ENCODE results near the gene CALML3. TPM values are rescaled to one million over a fixed set of nuclear protein-coding genes. Genes with fewer than 3 reads are reported as not detected.

CALML3 gene
- total and polyA plus RNA-seq, 8 donors, result 0.46 to 64.6 TPM; not detected in 6

DNA sequence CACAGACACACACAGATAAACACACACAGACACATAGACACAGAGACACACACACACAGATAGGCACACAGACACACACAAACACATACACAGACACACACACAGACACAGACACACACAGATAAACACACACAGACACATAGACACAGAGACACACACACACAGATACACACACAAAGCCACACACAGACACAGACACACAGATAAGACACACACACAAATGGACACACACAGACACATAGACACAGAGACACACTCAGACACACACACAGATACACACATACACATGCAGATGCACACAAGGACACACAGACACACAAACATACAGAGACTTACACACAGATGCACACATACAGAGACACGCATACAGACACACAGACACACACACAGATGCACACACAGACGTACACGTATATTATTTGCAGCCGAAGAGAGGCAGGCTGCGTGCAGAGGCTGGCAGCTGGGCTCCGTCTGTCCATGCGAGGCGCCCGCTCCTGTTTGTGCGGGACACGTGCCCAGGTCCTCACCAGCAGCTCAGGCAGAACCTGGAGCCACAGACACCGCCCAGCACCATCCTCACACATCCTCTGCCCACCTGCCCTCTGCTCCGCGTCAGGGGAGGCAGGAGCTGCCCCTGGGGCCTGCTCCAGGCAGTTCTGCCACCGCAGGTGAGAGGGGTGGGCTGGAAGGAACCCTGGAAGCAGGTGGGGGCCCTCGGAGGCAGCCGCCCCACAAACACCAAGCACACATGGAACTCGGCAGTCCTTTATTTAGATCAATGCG lies 26.6 kb upstream of the CALML3 start:
- Histone ChIP-seq H3K4me1 (peaks cover 8 to 12% (median 10%) of the 10 kb centered on the region in 4 donors), H3K27me3 (no peaks in the 10 kb centered on the region), H3K9me3 (no peaks in the 10 kb centered on the region), H3K4me3 (no peak overlapping the region), H3K27ac (no peak overlapping the region), H3K36me3 (no peaks in the 10 kb centered on the region)
- WGBS, 5 donors, result 84 to 92% (median 90%) methylated on average over 12 to 19 of the region's 19 CpGs
- intact Hi-C loops (cut with DNase I; ENCODE audit: low total_unique reads), result no loop called here
- DNase-seq, result no peak
- no peak for TF ChIP-seq EP300 (IDR thresholded peaks at IDR 0.05)
- TF ChIP-seq POLR2A (IDR thresholded peaks at IDR 0.05), result no peak
- TF ChIP-seq POLR2AphosphoS5 (IDR thresholded peaks at IDR 0.05), result no peak
- TF ChIP-seq CTCF (IDR thresholded peaks at IDR 0.05), result no peak

GRCh38 chr10:5498791-5499492 lies 25.8 kb upstream of the CALML3 start:
- Histone ChIP-seq H3K9me3 (no peaks in the 10 kb centered on the region), H3K27ac (no peak overlapping the region), H3K27me3 (no peaks in the 10 kb centered on the region), H3K4me1 (peaks cover 11 to 19% (median 17%) of the 10 kb centered on the region in 4 donors), H3K36me3 (no peaks in the 10 kb centered on the region), H3K4me3 (no peak overlapping the region)
- intact Hi-C loops (cut with DNase I; ENCODE audit: low total_unique reads), result no loop called here
- TF ChIP-seq POLR2AphosphoS5 (IDR thresholded peaks at IDR 0.05) (no peak), EP300 (IDR thresholded peaks at IDR 0.05) (no peak), CTCF (IDR thresholded peaks at IDR 0.05) (no peak), POLR2A (IDR thresholded peaks at IDR 0.05) (no peak)
- DNase-seq, result no peak
- 93 to 96% (median 94%) methylated on average over 51 to 61 of the region's 61 CpGs for WGBS, 5 donors

GRCh38 chr10:5499493-5500140 lies 25.1 kb upstream of the CALML3 start, which contains the start of gene CALML5:
CALML5 (minus strand) TSS chr10:5499570; CDS start chr10:5499438, 132 bp downstream.
- intact Hi-C loops (cut with DNase I; ENCODE audit: low total_unique reads), result no loop called here
- H3K27me3 ChIP-seq, result no peaks in the 10 kb centered on the region
- H3K36me3 ChIP-seq, result no peaks in the 10 kb centered on the region
- H3K9me3 ChIP-seq, result no peaks in the 10 kb centered on the region
- H3K27ac ChIP-seq, result no peak within 1 kb of the TSS
- no peak within 1 kb of the TSS for H3K4me3 ChIP-seq
- H3K4me1 ChIP-seq, result peaks cover 17 to 25% (median 23%) of the 10 kb centered on the region in 4 donors
- TF ChIP-seq EP300 (IDR thresholded peaks at IDR 0.05), result no peak
- TF ChIP-seq POLR2AphosphoS5 (IDR thresholded peaks at IDR 0.05), result no peak
- TF ChIP-seq CTCF (IDR thresholded peaks at IDR 0.05), result no peak
- no peak for TF ChIP-seq POLR2A (IDR thresholded peaks at IDR 0.05)
- 72 to 81% (median 78%) methylated on average over 9 to 10 of the region's 10 CpGs for WGBS, 5 donors
- DNase-seq, result no peak

- intact Hi-C loops (cut with DNase I; ENCODE audit: low total_unique reads), result no loop called here
- Histone ChIP-seq H3K4me1 (peaks cover 17 to 25% (median 24%) of the 10 kb centered on the region in 4 donors), H3K36me3 (no peaks in the 10 kb centered on the region), H3K27ac (no peak overlapping the region), H3K27me3 (no peaks in the 10 kb centered on the region), H3K9me3 (no peaks in the 10 kb centered on the region), H3K4me3 (no peak overlapping the region)
- no peak for DNase-seq
- no peak for TF ChIP-seq POLR2A (IDR thresholded peaks at IDR 0.05)
- WGBS, 5 donors, result 78 to 97% (median 92%) methylated on average over 6 to 7 of the region's 7 CpGs
These were observed 24.5 kb upstream of the CALML3 start for GRCh38 chr10:5500162-5500670.

Measured in stomach (tissue), 9 donors.